ENCODE results near the gene SEMA7A.
A peak's percentile ranks its signal among the peaks of the same experiment; 100 is the strongest.

SEMA7A gene

GRCh38 chr15:74400915-74401757 is 32.6 kb downstream of the SEMA7A start:
- Histone ChIP-seq H3K4me3 (ENCODE audit: low read length) (no peak overlapping the region), H3K36me3 (ENCODE audit: control insufficient read depth, insufficient read depth, low read length, severe bottlenecking) (no peaks in the 10 kb centered on the region), H3K27me3 (replicated peaks; ENCODE audit: control insufficient read depth, insufficient read depth, low read length) (no peaks in the 10 kb centered on the region), H3K4me1 (ENCODE audit: control insufficient read depth, insufficient read depth, low read length) (peaks cover 57% of the 10 kb centered on the region), H3K9me3 (ENCODE audit: control insufficient read depth, low read length) (no peaks in the 10 kb centered on the region), H3K9ac (ENCODE audit: low read length) (no peak overlapping the region)
- no peak for DNase-seq (ENCODE audit: low read depth)

- no peaks in the 10 kb centered on the region for H3K36me3 ChIP-seq (ENCODE audit: control insufficient read depth, insufficient read depth, low read length, severe bottlenecking)
- no peak overlapping the region for H3K9ac ChIP-seq (ENCODE audit: low read length)
- no peak for DNase-seq (ENCODE audit: low read depth)
- no peak overlapping the region for H3K4me3 ChIP-seq (ENCODE audit: low read length)
- H3K9me3 ChIP-seq (ENCODE audit: control insufficient read depth, low read length): no peaks in the 10 kb centered on the region
- no peaks in the 10 kb centered on the region for H3K27me3 ChIP-seq (replicated peaks; ENCODE audit: control insufficient read depth, insufficient read depth, low read length)
- H3K4me1 ChIP-seq (ENCODE audit: control insufficient read depth, insufficient read depth, low read length): peaks cover 57% of the 10 kb centered on the region
These were observed 33.4 kb downstream of the SEMA7A start for GRCh38 chr15:74400313-74400860.

- no peak for DNase-seq (ENCODE audit: low read depth)
- H3K27me3 ChIP-seq (replicated peaks; ENCODE audit: control insufficient read depth, insufficient read depth, low read length): no peaks in the 10 kb centered on the region
- H3K36me3 ChIP-seq (ENCODE audit: control insufficient read depth, insufficient read depth, low read length, severe bottlenecking): no peaks in the 10 kb centered on the region
- no peaks in the 10 kb centered on the region for H3K9me3 ChIP-seq (ENCODE audit: control insufficient read depth, low read length)
- H3K4me1 ChIP-seq (ENCODE audit: control insufficient read depth, insufficient read depth, low read length): peaks cover 60% of the 10 kb centered on the region
- H3K4me3 ChIP-seq (ENCODE audit: low read length): no peak overlapping the region
- peak overlapping the region; percentile 24 for H3K9ac ChIP-seq (ENCODE audit: low read length)
These were observed 34.0 kb downstream of the SEMA7A start for GRCh38 chr15:74399511-74400312.

- Histone ChIP-seq H3K4me3 (ENCODE audit: low read length) (no peak overlapping the region), H3K9me3 (ENCODE audit: control insufficient read depth, low read length) (no peaks in the 10 kb centered on the region), H3K36me3 (ENCODE audit: control insufficient read depth, insufficient read depth, low read length, severe bottlenecking) (no peaks in the 10 kb centered on the region), H3K9ac (ENCODE audit: low read length) (no peak overlapping the region), H3K4me1 (ENCODE audit: control insufficient read depth, insufficient read depth, low read length) (peaks cover 61% of the 10 kb centered on the region), H3K27me3 (replicated peaks; ENCODE audit: control insufficient read depth, insufficient read depth, low read length) (no peaks in the 10 kb centered on the region)
- DNase-seq (ENCODE audit: low read depth): no peak
These were observed 34.7 kb downstream of the SEMA7A start for GRCh38 chr15:74399100-74399499.

- no peak for DNase-seq (ENCODE audit: low read depth)
- Histone ChIP-seq H3K27me3 (replicated peaks; ENCODE audit: control insufficient read depth, insufficient read depth, low read length) (no peaks in the 10 kb centered on the region), H3K4me3 (ENCODE audit: low read length) (no peak overlapping the region), H3K9me3 (ENCODE audit: control insufficient read depth, low read length) (no peaks in the 10 kb centered on the region), H3K36me3 (ENCODE audit: control insufficient read depth, insufficient read depth, low read length, severe bottlenecking) (no peaks in the 10 kb centered on the region), H3K4me1 (ENCODE audit: control insufficient read depth, insufficient read depth, low read length) (peaks cover 52% of the 10 kb centered on the region), H3K9ac (ENCODE audit: low read length) (no peak overlapping the region)
These were observed 35.6 kb downstream of the SEMA7A start for GRCh38 chr15:74398183-74398582.

- peaks cover 57% of the 10 kb centered on the region for H3K4me1 ChIP-seq (ENCODE audit: control insufficient read depth, insufficient read depth, low read length)
- H3K9me3 ChIP-seq (ENCODE audit: control insufficient read depth, low read length): no peaks in the 10 kb centered on the region
- H3K4me3 ChIP-seq (ENCODE audit: low read length): no peak overlapping the region
- no peaks in the 10 kb centered on the region for H3K27me3 ChIP-seq (replicated peaks; ENCODE audit: control insufficient read depth, insufficient read depth, low read length)
- no peak for DNase-seq (ENCODE audit: low read depth)
- H3K36me3 ChIP-seq (ENCODE audit: control insufficient read depth, insufficient read depth, low read length, severe bottlenecking): no peaks in the 10 kb centered on the region
- H3K9ac ChIP-seq (ENCODE audit: low read length): no peak overlapping the region
These were observed 36.3 kb downstream of the SEMA7A start for GRCh38 chr15:74397239-74398068.

GRCh38 chr15:74396445-74397238 is 37.1 kb downstream of the SEMA7A start:
- Histone ChIP-seq H3K9ac (ENCODE audit: low read length) (peak overlapping the region; percentile 41), H3K4me3 (ENCODE audit: low read length) (no peak overlapping the region), H3K9me3 (ENCODE audit: control insufficient read depth, low read length) (no peaks in the 10 kb centered on the region), H3K27me3 (replicated peaks; ENCODE audit: control insufficient read depth, insufficient read depth, low read length) (no peaks in the 10 kb centered on the region), H3K4me1 (ENCODE audit: control insufficient read depth, insufficient read depth, low read length) (peaks cover 63% of the 10 kb centered on the region), H3K36me3 (ENCODE audit: control insufficient read depth, insufficient read depth, low read length, severe bottlenecking) (no peaks in the 10 kb centered on the region)
- DNase-seq (ENCODE audit: low read depth): no peak

- DNase-seq (ENCODE audit: low read depth): no peak
- Histone ChIP-seq H3K4me3 (ENCODE audit: low read length) (no peak overlapping the region), H3K27me3 (replicated peaks; ENCODE audit: control insufficient read depth, insufficient read depth, low read length) (no peaks in the 10 kb centered on the region), H3K36me3 (ENCODE audit: control insufficient read depth, insufficient read depth, low read length, severe bottlenecking) (no peaks in the 10 kb centered on the region), H3K9me3 (ENCODE audit: control insufficient read depth, low read length) (no peaks in the 10 kb centered on the region), H3K9ac (ENCODE audit: low read length) (no peak overlapping the region), H3K4me1 (ENCODE audit: control insufficient read depth, insufficient read depth, low read length) (peaks cover 59% of the 10 kb centered on the region)
These were observed 37.7 kb downstream of the SEMA7A start for GRCh38 chr15:74396146-74396438.

- H3K27me3 ChIP-seq (replicated peaks; ENCODE audit: control insufficient read depth, insufficient read depth, low read length): no peaks in the 10 kb centered on the region
- H3K36me3 ChIP-seq (ENCODE audit: control insufficient read depth, insufficient read depth, low read length, severe bottlenecking): no peaks in the 10 kb centered on the region
- no peak overlapping the region for H3K9ac ChIP-seq (ENCODE audit: low read length)
- H3K9me3 ChIP-seq (ENCODE audit: control insufficient read depth, low read length): no peaks in the 10 kb centered on the region
- peaks cover 55% of the 10 kb centered on the region for H3K4me1 ChIP-seq (ENCODE audit: control insufficient read depth, insufficient read depth, low read length)
- no peak overlapping the region for H3K4me3 ChIP-seq (ENCODE audit: low read length)
- DNase-seq (ENCODE audit: low read depth): no peak
These were observed 38.2 kb downstream of the SEMA7A start for GRCh38 chr15:74395319-74396145.
